ENCODE data around the gene CNTN4.

Gene CNTN4

GRCh38 chr3:2206536-2206935 is 107.9 kb downstream of the CNTN4 start:
- DNase-seq (ENCODE audit: low read depth, low spot score): no peak
- TF ChIP-seq EZH2 (IDR thresholded peaks at IDR 0.05): no peak
- no peak for TF ChIP-seq FOXP2 (optimal IDR thresholded peaks at IDR 0.05; ENCODE audit: control extremely low read depth, extremely low read length, insufficient read depth)
- TF ChIP-seq POLR2AphosphoS5 (IDR thresholded peaks at IDR 0.05; ENCODE audit: borderline replicate concordance, low read depth, low read length): no peak
- H3K27ac ChIP-seq: no peak overlapping the region
- H3K4me3 ChIP-seq: no peak overlapping the region
- H3K36me3 ChIP-seq (ENCODE audit: insufficient read depth, low read length): no peaks in the 10 kb centered on the region
- no peaks in the 10 kb centered on the region for H3K9me3 ChIP-seq (ENCODE audit: low read depth, low read length)
- H3K9ac ChIP-seq (ENCODE audit: insufficient read length): no peak overlapping the region

GRCh38 chr3:2211568-2211967 is 112.9 kb downstream of the CNTN4 start:
- Histone ChIP-seq H3K36me3 (ENCODE audit: insufficient read depth, low read length) (no peaks in the 10 kb centered on the region), H3K4me3 (no peak overlapping the region), H3K9ac (ENCODE audit: insufficient read length) (no peak overlapping the region), H3K9me3 (ENCODE audit: low read depth, low read length) (no peaks in the 10 kb centered on the region), H3K27ac (no peak overlapping the region)
- DNase-seq (ENCODE audit: low read depth, low spot score): no peak
- no peak for TF ChIP-seq FOXP2 (optimal IDR thresholded peaks at IDR 0.05; ENCODE audit: control extremely low read depth, extremely low read length, insufficient read depth)
- no peak for TF ChIP-seq POLR2AphosphoS5 (IDR thresholded peaks at IDR 0.05; ENCODE audit: borderline replicate concordance, low read depth, low read length)
- no peak for TF ChIP-seq EZH2 (IDR thresholded peaks at IDR 0.05)

- Histone ChIP-seq H3K27ac (no peak overlapping the region), H3K4me3 (no peak overlapping the region), H3K9ac (ENCODE audit: insufficient read length) (no peak overlapping the region), H3K9me3 (ENCODE audit: low read depth, low read length) (no peaks in the 10 kb centered on the region), H3K36me3 (ENCODE audit: insufficient read depth, low read length) (no peaks in the 10 kb centered on the region)
- no peak for DNase-seq (ENCODE audit: low read depth, low spot score)
- TF ChIP-seq EZH2 (IDR thresholded peaks at IDR 0.05): no peak
- no peak for TF ChIP-seq POLR2AphosphoS5 (IDR thresholded peaks at IDR 0.05; ENCODE audit: borderline replicate concordance, low read depth, low read length)
- TF ChIP-seq FOXP2 (optimal IDR thresholded peaks at IDR 0.05; ENCODE audit: control extremely low read depth, extremely low read length, insufficient read depth): no peak
These were observed 113.5 kb downstream of the CNTN4 start for GRCh38 chr3:2212206-2212605.

- H3K4me3 ChIP-seq: no peak overlapping the region
- DNase-seq (ENCODE audit: low read depth, low spot score): no peak
- H3K27ac ChIP-seq: no peak overlapping the region
- no peak overlapping the region for H3K9ac ChIP-seq (ENCODE audit: insufficient read length)
- TF ChIP-seq POLR2AphosphoS5 (IDR thresholded peaks at IDR 0.05; ENCODE audit: borderline replicate concordance, low read depth, low read length) (no peak), EZH2 (IDR thresholded peaks at IDR 0.05) (no peak), FOXP2 (optimal IDR thresholded peaks at IDR 0.05; ENCODE audit: control extremely low read depth, extremely low read length, insufficient read depth) (no peak)
- no peaks in the 10 kb centered on the region for H3K36me3 ChIP-seq (ENCODE audit: insufficient read depth, low read length)
- H3K9me3 ChIP-seq (ENCODE audit: low read depth, low read length): no peaks in the 10 kb centered on the region
These were observed 119.7 kb downstream of the CNTN4 start for GRCh38 chr3:2218375-2218774.

DNA sequence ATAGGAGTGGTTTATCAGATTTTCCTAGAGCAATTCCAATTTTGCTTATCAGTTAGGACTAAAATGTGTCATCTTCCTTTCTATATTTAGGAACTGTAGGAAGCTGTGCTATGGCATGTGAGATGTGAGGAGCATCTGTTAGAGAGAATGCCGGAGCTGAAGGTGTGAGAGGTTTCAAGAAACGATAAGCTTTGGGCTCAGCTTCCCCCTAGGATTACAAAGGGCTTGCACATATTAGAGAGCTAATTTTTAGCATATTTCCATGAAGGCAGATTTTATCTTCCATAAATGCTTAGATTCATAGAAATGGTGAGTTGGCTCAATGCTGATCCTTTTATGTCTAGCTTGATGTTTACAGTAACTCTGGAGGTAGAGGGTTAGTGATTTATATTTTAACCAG is 120.2 kb downstream of the CNTN4 start:
- no peak for TF ChIP-seq EZH2 (IDR thresholded peaks at IDR 0.05)
- no peak for TF ChIP-seq POLR2AphosphoS5 (IDR thresholded peaks at IDR 0.05; ENCODE audit: borderline replicate concordance, low read depth, low read length)
- Histone ChIP-seq H3K27ac (no peak overlapping the region), H3K36me3 (ENCODE audit: insufficient read depth, low read length) (no peaks in the 10 kb centered on the region), H3K9me3 (ENCODE audit: low read depth, low read length) (no peaks in the 10 kb centered on the region), H3K9ac (ENCODE audit: insufficient read length) (no peak overlapping the region), H3K4me3 (no peak overlapping the region)
- no peak for DNase-seq (ENCODE audit: low read depth, low spot score)

DNA sequence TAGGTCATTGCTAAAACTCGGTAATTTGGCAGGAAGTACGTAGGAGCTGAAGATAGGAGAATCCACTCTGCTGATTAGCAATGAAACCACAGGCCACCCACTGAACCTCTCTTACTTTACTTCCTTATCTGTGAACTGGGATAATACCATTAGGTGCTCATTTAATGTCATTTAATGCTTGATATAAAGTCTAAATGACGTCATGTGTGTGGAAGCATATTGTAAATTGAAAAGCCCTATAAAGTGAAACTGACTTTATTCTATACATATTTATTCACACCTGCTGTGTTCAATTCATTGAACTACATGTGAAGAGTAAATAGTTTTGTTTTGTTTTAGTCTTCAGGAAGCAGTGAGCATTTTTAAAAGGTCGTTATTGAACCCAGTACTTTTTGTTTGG is 137.5 kb downstream of the CNTN4 start:
- no peak overlapping the region for H3K27ac ChIP-seq
- TF ChIP-seq POLR2AphosphoS5 (IDR thresholded peaks at IDR 0.05; ENCODE audit: borderline replicate concordance, low read depth, low read length) (no peak), FOXP2 (optimal IDR thresholded peaks at IDR 0.05; ENCODE audit: control extremely low read depth, extremely low read length, insufficient read depth) (no peak), EZH2 (IDR thresholded peaks at IDR 0.05) (no peak)
- H3K4me3 ChIP-seq: no peak overlapping the region
- no peak overlapping the region for H3K9ac ChIP-seq (ENCODE audit: insufficient read length)
- DNase-seq (ENCODE audit: low read depth, low spot score): no peak
- H3K36me3 ChIP-seq (ENCODE audit: insufficient read depth, low read length): no peaks in the 10 kb centered on the region
- no peaks in the 10 kb centered on the region for H3K9me3 ChIP-seq (ENCODE audit: low read depth, low read length)

DNA sequence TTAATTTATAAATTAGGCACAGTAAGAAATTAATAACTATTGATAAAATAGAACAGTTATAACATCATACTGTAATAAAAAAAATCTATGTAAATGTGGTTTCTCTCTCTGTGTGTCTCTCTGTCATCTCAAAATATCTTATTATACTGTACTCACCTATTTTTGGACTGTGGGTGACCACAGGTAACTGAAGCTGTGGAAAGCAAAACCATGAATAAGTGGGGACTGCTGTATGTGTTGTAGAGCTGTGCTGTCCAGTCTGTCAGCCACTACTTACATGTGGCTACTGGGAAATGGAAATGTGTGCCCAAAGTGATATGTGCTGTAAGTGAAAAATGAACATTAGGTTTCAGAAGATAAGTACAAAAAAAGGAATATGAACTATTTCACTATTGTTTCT is 145.5 kb downstream of the CNTN4 start:
- Histone ChIP-seq H3K9me3 (ENCODE audit: low read depth, low read length) (no peaks in the 10 kb centered on the region), H3K9ac (ENCODE audit: insufficient read length) (no peak overlapping the region), H3K27ac (no peak overlapping the region), H3K4me3 (no peak overlapping the region), H3K36me3 (ENCODE audit: insufficient read depth, low read length) (no peaks in the 10 kb centered on the region)
- TF ChIP-seq EZH2 (IDR thresholded peaks at IDR 0.05): no peak
- no peak for DNase-seq (ENCODE audit: low read depth, low spot score)

GRCh38 chr3:2246873-2247648 is 148.4 kb downstream of the CNTN4 start:
- no peaks in the 10 kb centered on the region for H3K9me3 ChIP-seq (ENCODE audit: low read depth, low read length)
- H3K9ac ChIP-seq (ENCODE audit: insufficient read length): no peak overlapping the region
- DNase-seq (ENCODE audit: low read depth, low spot score): no peak
- no peak overlapping the region for H3K4me3 ChIP-seq
- no peaks in the 10 kb centered on the region for H3K36me3 ChIP-seq (ENCODE audit: insufficient read depth, low read length)
- no peak for TF ChIP-seq EZH2 (IDR thresholded peaks at IDR 0.05)
- no peak for TF ChIP-seq FOXP2 (optimal IDR thresholded peaks at IDR 0.05; ENCODE audit: control extremely low read depth, extremely low read length, insufficient read depth)
- no peak overlapping the region for H3K27ac ChIP-seq

- no peak overlapping the region for H3K4me3 ChIP-seq
- no peaks in the 10 kb centered on the region for H3K36me3 ChIP-seq (ENCODE audit: insufficient read depth, low read length)
- no peak overlapping the region for H3K27ac ChIP-seq
- H3K9ac ChIP-seq (ENCODE audit: insufficient read length): no peak overlapping the region
- no peak for DNase-seq (ENCODE audit: low read depth, low spot score)
- H3K9me3 ChIP-seq (ENCODE audit: low read depth, low read length): no peaks in the 10 kb centered on the region
- TF ChIP-seq FOXP2 (optimal IDR thresholded peaks at IDR 0.05; ENCODE audit: control extremely low read depth, extremely low read length, insufficient read depth): no peak
- TF ChIP-seq POLR2AphosphoS5 (IDR thresholded peaks at IDR 0.05; ENCODE audit: borderline replicate concordance, low read depth, low read length): no peak
- no peak for TF ChIP-seq EZH2 (IDR thresholded peaks at IDR 0.05)
These were observed 149.2 kb downstream of the CNTN4 start for GRCh38 chr3:2247831-2248230.

Data from SK-N-MC (cell line).